GM12892 (cell line): ENCODE results near the gene CKS1B.

Experiments
- POLR2A ChIP-seq: IDR thresholded peaks from 2 replicates; pipeline ENCODE4 v1.6.1; 2011; ENCODE audit warnings: low read depth, low read length, control low read depth
- TAF1 ChIP-seq: IDR thresholded peaks from 2 replicates; pipeline ENCODE4 v1.6.1; 2011; ENCODE audit warnings: low read depth, mild to moderate bottlenecking, control low read depth, low read length, borderline replicate concordance

GRCh38 chr1:154975409-154976059 is 1.1 kb downstream of the CKS1B start:
- no peak for TF ChIP-seq TAF1
- TF ChIP-seq POLR2A: no peak
